HG03432 (cell line): ENCODE data around the gene CCDC88B.
"Not testable (repeated sequence)": the region's sequence is repeated elsewhere in the genome, so short reads cannot be mapped to it uniquely, and the experiment has no call there.

Experiments used
- ATAC-seq: cut with Tn5 transposase; IDR thresholded peaks from one replicate; pipeline ENCODE4 v1.9.1; 2021; ENCODE audit warnings: mild to moderate bottlenecking, moderate library complexity; ENCODE audit not compliant: unreplicated experiment

The CCDC88B gene

DNA sequence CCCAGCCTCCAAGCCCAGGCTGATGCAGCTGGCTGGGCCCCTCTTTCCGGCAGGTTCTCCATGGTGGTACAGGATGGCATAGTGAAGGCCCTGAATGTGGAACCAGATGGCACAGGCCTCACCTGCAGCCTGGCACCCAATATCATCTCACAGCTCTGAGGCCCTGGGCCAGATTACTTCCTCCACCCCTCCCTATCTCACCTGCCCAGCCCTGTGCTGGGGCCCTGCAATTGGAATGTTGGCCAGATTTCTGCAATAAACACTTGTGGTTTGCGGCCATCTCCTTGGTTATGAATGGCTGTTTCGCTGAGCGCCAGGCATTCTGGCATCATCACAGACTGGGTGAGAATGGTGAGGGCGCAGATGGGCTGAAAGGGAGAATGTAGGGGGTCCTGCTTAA, 18.5 kb upstream of the CCDC88B start:
- no peak for ATAC-seq

DNA sequence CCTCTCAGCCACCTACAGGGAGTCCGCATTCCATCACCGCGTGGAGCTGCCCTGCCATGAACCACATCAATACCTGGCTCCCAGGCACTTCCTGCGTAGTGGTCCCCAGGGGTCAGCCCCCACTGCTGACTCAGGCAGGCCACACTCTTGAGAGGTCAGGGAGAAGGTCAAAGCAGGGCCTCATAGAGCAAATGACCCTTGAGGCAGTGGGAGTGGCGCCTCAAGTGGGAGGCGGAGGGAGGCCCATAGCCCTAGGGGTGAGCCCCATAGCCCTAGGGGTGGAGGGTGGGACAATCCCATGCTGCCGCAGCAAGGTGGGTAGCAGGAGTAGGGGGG, 17.1 kb upstream of the CCDC88B start:
- ATAC-seq, result no peak

DNA sequence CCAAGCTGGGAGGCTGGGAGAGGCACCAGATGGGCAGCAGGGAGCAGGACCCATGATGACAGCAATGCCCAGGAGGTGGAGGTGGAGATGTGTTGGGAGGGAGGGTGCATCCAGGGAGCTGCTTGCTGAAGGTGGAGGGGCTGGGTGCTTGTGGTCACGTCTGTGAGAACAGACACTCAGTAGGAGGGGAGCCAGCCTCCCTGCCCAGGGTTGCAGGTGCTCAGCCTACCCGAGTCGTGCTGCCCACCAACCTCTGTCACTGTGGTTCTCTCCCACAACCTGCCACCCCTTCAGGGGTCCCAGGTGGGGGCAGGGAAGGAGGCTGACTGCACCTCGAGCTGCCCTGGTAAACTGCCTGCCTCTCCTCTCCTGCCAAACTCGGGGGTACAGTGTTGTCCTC, 16.6 kb upstream of the CCDC88B start:
- no peak for ATAC-seq

DNA sequence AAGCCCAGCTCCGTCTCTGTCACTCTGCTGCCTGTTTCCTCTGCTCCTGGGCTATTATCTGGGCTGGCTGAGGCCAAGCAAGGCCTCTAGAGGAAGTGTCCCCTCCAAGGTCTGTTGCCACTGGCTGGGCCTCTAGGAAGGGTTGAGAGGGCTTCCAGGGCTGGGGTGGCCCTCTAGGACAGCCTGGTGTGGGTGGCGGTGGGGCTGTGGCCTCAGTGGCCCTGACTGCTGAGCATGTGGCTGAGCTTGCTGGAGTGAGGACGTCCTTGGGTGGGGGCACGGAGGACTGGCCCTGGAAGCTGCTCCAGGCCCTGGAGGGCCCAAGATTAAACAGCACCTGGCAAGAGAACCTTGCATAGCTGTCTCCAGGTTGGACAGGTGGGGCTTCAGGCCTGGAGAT, 16.0 kb upstream of the CCDC88B start:
- ATAC-seq, result not testable (repeated sequence)

DNA sequence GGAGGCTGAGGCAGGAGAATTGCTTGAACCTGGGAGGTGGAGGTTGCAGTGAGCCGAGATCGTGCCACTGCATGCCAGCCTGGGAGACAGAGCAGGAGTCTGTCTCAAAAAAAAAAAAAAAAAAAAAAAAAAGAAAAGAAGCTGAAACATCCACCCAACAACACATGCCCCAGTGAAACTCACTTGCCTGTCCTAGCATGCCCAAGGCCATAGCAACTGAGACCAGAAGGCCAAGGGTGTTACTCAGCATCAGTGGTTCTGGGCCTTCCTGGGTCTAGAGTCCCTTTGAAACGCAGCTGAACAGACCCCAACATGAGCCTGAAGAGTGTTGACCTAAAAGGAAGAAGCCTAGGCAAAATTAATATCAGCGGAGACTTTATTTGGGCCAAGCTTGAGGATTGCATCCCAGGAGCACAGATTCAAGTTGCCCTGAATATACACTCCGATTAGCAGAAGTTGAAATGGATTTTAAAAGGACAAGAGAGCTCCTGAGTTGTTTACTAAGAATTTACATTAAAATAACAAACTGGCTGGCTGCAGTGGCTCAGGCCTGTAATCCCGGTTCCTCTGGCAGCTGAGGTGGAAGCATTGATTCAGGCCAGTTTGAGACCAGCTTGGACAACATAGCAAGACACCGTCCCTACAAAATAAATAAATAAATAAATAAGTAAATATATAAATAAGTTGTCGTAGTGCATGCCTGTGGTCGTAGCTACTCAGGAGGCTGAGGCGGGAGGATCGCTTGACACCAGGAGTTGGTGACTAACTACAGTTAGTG, 15.1 kb upstream of the CCDC88B start:
- no peak for ATAC-seq

DNA sequence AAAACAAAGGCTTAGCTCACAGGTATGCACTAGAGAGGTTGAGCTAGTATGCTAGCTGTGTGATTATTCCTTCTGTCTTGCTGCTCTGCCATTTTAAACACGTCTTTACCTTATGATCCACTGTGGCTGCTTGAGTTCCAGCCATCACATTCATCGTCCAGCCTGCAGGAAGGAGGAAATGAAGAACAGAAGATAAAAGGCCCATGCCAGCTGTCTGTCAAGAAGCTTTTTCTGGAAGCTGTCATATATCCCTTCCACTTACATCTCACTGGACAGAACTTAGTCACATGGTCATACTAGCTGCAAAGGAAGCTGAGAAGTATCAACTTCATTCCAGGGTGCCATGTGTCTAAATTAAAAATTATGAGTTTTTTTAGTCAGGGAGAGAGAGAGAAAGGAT, 12.6 kb upstream of the CCDC88B start:
- no peak for ATAC-seq

DNA sequence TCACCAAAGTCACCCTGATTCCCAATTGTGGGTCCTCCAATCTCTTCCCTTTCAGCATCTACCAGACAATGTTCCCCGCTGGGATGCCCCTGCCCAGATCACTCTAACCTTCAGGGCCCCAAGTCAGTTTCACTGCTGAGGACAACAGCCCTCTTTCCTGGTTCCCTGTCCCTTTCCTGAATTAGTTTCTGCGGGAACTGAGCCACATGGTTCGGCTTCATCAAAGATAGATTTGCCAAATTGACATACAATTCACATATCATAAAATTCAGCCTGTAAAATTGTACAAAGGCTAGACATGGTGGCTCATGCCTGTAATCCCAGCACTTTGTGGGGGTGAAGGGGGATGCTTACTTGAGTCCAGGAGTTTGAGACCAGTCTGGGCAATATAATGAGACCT, 12.0 kb upstream of the CCDC88B start:
- ATAC-seq, result no peak

DNA sequence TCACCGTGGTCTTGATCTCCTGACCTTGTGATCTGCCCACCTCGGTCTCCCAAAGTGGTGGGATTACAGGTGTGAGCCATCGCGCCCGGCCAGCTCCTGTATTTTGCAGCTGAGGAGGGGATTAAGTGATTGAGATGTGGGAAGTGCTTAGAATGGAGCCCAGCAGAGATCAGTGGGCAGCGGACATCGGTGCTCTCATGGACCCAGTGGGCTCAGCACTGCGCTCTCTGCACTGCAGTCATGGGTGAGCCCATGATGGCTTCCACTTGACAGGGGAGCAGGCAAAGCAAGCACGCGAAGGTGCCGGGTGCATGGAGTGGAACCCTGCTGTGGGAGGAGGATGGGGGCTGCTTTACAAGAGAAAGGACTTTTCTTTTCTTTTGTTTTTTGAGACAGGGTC, 9.1 kb upstream of the CCDC88B start:
- ATAC-seq, result no peak

DNA sequence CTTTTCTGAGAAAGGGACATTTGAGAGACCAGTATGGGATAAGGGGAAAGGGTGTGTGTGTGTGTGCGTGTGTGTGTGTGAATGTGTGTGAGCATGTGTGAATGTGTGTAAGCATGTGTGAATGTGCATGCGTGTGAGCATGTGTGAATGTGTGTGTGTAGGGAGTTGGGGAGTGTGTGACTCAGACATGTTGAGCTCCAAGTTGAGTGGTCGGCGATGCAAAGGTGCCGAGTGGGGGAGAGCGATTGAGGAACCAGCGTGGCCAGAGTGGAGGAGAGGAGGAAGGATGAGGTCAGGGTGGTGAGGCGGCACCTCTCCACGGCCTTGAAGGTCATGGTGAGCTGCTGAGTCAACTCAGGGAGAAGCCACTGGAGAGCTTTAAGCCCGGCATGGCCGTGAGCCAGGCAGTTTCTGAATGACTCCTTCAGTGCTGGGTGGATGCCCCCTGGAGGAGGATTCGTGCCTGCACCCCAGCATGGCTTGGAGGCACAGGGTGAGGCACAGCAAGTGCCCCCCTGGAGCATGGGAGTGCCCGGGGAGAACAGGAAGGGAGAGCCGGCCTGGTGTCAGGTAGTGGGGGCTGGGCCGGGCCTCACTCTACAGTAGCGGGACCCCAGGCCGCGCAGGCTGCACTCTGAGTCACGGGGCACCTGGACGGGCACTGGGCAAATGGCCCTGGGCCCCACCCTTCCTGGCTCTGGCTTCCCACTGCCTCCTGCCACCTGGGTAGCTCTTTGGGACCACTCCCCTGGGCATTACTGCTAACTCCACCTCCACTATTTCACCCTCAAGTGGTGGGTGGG, 8.2 kb upstream of the CCDC88B start:
- ATAC-seq, result no peak

DNA sequence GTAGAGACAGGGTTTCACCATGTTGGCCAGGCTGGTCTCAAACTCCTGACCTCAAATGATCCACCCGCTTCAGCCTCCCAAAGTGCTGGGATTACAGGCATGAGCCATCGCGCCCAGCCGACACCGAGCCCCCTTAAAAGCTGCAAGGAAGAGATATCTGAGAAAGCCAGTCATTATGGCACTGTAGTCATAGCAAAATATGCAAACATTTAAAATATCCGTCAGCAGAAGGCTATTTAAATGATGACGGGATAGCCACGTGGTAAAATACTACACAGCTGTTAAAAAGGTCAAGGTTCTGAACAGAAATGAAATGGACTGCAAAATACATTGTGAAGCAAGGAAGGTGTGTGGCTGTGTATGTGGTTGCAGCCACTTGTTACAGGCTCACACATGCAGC, 6.4 kb upstream of the CCDC88B start:
- no peak for ATAC-seq

DNA sequence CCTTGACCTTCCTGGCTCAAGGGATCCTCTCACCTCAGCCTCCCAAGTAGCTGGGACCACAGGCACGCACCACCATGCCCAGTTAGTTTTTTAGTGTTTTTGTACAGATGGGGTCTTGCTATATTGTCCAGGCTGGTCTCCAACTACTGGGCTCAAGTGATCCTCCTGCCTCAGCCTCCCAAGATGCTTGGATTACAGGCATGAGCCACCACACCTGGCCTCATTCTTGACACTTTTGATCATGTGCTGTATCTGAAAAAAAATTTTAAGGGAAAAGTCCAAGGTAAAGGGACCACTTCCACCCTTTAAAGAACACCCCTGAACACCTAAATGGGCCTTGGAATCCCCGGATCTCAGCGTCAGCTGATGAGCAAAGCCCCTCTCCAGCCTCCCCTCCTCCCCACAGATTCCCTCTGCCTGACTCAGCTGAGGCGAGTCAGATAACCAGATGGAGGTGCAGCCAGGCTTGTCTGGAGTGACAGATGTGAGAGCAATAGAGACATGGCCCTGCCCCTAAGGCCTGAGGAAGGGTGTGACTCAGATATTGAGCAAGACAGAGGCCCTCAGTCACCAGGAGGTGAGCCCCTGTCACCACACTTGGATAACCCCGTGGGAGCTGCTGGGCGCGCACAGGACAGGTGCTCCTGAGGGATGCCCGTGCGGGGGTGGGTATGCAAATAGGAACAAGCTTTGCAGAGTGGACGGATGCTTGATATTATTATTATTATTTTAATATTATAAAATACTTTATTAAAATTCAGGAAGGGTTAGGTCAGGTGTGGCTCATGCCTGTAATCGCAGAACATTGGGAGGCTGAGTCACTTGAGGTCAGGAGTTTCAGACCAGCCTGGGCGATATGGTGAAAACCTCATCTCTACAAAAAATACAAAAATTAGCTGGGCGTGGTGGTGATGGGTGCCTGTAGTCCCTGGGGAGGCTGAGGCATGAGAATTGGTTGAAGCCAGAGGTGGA, 5.0 kb upstream of the CCDC88B start:
- peak; percentile 83 for ATAC-seq

DNA sequence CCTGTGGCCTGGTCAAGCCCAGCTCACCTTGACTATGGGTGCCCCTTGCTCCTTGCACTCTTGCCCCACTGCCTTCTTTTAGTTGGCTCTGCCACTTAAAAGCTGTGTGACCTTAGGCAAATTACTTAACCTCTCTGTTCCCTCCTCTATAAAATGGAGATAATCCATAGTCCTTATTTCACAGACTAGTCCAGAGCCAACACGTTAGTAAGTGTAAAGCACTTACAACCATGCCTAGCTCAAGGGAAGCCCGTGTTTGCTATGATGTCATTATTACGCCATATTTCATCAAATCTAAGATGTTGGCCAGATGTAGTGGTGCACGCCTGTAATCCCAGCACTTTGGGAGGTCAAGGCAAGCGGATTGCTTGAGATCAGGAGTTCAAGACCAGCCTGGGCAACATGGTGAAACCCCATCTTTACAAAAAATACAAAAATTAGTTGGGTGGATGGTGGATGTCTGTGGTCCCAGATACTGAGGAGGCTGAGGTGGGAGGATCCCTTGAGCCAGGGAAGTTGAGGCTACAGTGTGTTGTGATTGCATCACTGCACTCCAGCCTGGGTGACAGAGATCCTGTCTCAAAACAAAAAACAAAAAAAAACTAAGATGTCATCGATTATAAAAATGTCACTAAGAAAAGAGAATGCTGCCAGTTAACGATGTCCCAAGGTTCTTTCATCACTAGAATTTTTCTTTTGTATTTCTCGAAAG, 2.3 kb upstream of the CCDC88B start:
- no peak for ATAC-seq

DNA sequence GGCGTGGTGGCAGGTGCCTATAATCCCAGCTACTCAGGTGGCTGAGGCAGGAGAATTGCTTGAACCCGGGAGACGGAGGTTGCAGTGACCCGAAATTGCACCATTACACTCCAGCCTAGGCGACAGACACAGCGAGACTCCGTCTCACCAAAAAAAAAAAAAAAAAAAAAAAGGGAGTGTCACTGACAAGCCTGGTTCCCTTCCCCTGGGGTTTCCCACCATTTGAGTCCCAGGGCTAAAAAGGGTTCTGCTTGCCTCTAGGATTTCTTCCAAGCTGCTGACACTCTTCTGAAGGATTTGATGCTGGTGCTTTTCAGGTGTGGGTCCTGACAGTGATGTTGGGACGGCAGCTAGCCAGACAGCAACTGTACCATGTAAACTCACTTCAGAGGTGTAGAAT, 1.3 kb upstream of the CCDC88B start:
- no peak for ATAC-seq

DNA sequence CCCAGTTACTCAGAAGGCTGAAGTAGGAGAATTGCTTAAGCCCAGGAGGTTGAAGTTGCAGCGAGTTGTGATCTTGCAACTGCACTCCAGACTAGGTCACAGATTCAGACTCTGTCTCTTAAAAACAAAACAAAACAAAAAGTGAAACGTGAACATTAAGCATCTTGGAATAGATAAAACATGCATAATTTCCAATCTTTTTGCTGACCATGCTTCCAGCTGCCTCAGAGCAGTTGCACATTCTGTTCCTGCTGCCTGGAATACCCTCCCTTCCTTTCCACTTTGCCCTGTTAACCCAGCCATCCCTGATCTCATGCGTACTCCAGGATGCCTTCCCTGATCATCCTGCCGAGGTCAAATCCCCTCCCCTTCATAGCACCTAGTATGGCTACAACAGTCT, 718 bp upstream of the CCDC88B start:
- no peak for ATAC-seq

DNA sequence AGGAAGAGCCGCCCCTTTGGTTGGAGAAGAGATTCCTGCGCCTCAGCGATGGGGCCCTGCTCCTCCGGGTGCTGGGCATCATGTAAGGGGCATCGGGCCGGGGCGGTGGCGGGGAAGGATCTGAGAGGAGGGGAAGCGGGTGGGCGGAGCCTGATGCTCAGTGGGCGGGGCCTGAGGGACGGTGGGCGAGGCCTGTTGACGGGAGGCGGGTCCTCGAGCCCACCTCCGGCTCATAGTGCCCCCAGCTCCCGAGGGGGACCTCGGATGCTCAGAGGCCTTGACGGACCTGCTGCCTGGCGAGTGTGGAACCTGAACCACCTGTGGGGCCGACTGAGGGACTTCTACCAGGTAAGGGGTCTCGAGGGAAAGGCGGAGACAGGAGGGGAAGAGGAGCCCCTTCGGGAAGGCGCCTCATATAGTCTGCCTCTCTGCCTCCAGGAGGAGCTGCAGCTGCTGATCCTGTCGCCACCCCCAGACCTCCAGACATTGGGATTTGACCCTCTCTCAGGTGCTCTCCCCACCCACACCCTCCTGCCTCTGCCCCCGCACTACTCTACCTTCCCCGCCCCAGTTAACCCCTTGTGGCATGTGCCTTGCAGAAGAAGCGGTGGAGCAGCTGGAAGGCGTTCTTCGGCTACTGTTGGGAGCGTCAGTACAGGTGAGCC, 799 bp downstream of the CCDC88B start:
- ATAC-seq, result peak; percentile 39

DNA sequence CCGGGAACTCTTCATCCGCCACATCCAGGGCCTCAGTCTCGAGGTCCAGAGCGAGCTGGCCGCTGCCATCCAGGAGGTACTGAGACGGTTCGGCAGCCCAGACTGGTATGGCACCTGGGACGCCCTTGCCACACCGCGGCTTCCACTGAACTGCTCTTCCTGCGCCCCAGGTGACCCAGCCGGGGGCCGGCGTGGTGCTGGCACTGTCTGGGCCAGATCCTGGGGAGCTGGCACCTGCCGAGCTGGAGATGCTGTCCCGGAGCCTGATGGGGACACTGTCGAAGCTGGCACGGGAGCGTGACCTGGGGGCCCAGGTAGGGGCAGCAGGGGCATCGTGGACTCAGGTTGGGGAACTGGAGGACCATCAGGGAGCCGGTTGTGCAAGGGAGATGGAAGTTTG, 1.4 kb downstream of the CCDC88B start:
- no peak for ATAC-seq

DNA sequence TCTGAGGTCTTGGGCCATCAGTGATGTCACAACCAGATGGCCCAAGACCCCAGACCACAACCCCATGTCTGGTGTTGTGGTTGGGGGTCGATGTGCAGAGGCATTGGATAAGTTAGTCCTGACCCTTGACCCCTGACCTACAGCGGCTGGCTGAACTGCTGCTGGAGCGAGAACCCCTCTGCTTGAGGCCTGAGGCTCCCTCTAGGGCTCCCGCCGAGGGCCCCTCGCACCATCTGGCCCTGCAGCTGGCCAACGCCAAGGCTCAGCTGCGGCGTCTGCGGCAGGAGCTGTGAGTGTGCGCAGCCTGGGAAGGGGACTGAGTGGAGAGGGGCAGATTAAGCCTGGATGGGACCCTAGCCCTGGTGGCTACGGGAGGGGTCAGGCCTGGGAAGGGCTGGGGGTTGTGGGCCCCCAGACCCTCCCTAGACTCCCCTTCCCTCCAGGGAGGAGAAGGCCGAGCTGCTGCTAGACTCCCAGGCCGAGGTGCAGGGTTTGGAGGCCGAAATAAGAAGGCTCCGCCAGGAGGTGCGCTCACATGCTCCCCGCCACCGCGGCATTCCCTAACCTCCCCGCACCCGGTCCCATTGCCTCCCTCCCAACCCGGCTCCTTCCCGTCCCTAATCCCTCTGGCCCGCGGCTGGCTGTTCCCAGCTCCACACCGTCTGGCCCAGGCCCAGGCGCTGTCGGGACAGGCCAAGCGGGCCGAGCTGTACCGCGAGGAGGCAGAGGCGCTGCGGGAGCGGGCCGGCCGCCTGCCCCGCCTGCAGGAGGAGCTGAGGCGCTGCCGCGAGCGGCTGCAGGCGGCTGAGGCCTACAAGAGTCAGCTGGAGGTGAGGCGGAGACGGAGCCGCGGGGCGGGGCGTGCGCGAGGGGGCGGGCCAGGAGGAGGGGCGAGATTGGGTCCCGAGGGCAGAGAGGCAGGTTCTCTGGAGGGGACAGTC, 2.1 kb downstream of the CCDC88B start:
- peak; percentile 56 for ATAC-seq

DNA sequence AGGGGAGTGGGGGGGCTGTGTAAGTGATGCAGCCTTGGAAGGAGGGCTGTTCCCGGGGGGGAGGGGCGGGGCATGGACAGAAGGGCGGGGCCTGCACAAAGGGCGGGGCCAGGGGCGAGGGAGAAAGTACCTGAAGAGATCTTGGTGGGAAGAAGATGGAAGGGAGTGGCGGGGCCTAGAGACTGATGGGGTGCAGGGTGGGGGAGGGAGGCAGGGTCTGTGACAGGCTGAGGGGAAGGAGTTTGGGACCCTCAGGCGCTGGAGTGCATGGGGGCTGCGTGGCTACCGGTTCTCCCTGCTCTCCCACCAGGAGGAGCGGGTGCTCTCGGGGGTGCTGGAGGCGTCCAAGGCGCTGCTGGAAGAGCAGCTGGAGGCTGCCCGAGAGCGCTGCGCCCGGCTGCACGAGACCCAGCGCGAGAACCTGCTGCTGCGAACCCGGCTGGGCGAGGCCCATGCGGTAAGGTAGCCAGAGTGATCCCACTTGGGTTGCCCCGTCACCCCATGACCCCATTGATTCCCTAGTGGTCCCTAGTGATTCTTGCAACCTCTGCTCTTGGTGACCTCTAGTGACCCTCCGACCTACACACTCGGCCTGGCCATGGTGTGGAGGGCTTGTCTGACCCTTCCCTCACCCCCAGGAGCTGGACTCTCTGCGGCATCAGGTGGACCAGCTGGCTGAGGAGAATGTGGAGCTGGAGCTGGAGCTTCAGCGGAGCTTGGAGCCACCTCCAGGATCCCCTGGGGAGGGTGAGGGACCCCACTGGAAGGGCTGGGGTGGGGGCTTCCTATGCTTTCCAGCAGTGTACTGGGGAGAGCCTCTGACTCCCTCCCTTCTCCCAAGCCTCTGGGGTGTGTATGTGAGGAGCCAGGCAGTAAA, 3.1 kb downstream of the CCDC88B start:
- ATAC-seq, result no peak
